ENCODE measurements around the gene EEF1AKMT3. TPM values are rescaled to one million over a fixed set of nuclear protein-coding genes. Genes with fewer than 3 reads are reported as not detected.

EEF1AKMT3 gene
- total RNA-seq, 2 donors from 2014 or later, result 1.9 to 3.6 TPM

DNA sequence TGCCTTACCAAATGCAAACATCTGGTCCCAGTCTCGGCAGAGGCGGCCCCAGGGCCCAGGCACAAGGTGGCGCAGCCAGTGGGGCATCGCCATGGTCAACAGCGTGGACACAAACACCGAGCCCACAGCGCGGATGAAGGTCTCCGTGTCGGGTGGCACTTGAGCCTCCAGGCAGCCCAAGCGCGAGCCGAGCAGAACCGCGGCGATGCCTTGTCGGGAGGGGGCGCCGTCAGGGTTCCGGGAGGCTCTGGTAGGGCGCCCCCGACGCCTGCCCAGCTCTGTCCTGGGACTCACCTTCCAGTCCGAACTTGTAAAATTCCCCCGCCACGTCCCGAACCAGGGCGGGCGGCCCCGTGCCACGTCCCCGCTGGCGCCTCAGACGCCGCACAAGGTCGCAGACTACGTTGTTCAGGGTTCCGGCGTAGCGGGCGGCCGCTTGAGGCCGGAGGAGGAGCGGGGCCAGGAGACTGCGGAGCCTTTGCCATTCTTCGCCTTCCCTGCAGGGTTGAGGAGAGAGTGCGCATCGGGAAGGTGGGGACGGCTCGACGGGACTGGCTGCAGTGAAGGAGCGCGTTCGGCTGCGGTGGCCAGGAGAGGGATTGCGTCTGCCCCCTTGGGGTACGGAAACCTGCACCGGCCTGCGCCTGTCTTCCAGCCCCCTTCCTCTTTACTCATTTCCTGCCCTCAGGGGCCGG, 7.3 kb upstream of the EEF1AKMT3 start:
- DNase-seq (ENCODE audit: low spot score), result no peak
- TF ChIP-seq, protein P1, sequence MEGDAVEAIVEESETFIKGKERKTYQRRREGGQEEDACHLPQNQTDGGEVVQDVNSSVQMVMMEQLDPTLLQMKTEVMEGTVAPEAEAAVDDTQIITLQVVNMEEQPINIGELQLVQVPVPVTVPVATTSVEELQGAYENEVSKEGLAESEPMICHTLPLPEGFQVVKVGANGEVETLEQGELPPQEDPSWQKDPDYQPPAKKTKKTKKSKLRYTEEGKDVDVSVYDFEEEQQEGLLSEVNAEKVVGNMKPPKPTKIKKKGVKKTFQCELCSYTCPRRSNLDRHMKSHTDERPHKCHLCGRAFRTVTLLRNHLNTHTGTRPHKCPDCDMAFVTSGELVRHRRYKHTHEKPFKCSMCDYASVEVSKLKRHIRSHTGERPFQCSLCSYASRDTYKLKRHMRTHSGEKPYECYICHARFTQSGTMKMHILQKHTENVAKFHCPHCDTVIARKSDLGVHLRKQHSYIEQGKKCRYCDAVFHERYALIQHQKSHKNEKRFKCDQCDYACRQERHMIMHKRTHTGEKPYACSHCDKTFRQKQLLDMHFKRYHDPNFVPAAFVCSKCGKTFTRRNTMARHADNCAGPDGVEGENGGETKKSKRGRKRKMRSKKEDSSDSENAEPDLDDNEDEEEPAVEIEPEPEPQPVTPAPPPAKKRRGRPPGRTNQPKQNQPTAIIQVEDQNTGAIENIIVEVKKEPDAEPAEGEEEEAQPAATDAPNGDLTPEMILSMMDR (IDR thresholded peaks at IDR 0.05), result peak in 1 of 2 donors; percentile 48
- H3K4me3 ChIP-seq, result peak overlapping the region; percentile 26 to 48
- H3K9me3 ChIP-seq, result no peaks in the 10 kb centered on the region
- H3K27me3 ChIP-seq, result peaks cover 0 to 16% of the 10 kb centered on the region in 2 donors
- H3K36me3 ChIP-seq, result peaks cover 12% of the 10 kb centered on the region
- H3K4me1 ChIP-seq, result peaks cover 0 to 30% of the 10 kb centered on the region in 2 donors
- no peak overlapping the region for H3K27ac ChIP-seq

DNA sequence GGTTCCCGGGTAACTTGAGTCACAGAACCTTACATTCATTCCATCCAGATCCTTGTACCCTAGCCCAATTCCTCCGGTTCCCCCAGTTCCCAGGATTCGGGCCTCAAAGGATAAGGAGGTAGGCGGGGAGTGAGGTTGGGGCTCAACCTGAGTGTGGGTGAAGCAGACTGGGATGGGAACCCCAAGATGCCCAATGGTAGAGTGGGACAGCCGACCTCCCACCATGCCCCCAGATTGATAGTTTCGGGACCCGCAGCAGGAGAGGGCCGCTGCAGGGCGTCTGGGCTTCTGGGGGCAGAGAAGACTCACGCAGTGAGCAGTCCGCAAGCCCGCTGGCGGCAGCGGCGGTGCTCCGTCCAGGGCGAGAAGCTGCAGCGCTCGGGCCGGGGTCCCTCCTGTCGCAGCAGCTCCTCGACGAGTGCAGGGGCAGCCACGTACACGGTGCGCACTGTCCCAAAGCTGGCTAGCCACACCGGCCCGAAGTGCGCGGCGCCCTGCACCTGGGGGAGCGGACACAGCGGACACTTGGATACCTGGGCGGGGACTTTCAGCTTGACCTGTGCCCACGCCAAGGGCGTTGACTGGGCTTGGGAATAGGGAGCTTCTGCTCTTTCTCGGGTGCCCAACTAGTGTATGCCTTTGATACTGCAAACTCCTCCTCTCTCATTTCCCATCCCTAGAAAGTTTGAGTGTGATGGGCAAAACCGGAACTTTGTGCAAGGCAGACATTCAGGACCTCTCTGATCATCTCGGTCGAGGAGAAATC, 6.5 kb upstream of the EEF1AKMT3 start:
- peak overlapping the region; percentile 26 to 48 for H3K4me3 ChIP-seq
- H3K9me3 ChIP-seq, result no peaks in the 10 kb centered on the region
- H3K27me3 ChIP-seq, result peaks cover 0 to 16% of the 10 kb centered on the region in 2 donors
- H3K4me1 ChIP-seq, result peaks cover 0 to 32% of the 10 kb centered on the region in 2 donors
- TF ChIP-seq, protein P1 (IDR thresholded peaks at IDR 0.05), result no peak
- H3K36me3 ChIP-seq, result peaks cover 16% of the 10 kb centered on the region
- no peak overlapping the region for H3K27ac ChIP-seq
- DNase-seq (ENCODE audit: low spot score), result no peak

DNA sequence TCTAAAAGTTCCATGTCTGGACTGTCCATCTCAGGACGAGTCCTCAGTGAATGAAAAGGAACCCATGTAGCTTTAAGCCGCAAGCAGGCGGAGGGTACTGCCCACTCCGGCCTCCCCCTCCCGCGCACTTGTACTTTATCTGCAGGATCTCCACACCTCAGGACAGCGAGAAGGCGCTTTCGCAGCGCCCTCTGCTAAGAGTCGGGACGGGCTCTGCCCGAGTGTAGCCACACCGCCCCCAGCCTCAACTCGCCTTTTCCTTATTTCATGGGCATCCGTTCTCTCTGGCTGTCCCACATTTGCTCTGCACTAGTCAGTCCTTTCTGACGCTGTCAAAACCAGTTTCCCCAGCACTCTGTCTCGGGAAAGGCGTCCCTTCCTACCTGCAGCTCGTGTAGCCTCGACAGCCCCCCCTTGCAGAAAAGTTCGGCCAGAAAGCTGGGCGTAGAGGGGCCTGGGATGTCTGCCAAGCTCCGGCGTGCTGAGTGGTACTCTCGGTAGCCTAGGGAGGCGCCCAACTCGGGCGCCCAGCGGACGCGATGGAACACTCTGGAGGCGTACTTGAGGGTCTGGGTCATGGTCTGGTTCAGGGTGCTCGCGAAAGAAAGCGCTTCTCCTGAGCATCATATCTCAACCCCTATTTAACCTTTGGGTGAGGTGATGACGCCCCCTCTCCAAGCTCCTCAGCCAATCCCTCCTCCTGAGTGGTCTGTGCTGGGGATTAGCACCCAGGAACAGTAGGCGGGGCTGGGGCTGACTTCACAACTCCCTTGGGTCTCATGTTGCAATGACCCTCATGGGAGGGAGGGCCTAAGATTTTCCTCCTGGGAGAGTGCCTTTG, 5.7 kb upstream of the EEF1AKMT3 start, which contains the start of gene CYP27B1:
Gene CYP27B1 (minus strand): TSS at position 615 of the 841 bp plus-strand sequence. CDS start 37 bp downstream, at position 578.
- peaks cover 16% of the 10 kb centered on the region for H3K36me3 ChIP-seq
- H3K9me3 ChIP-seq, result no peaks in the 10 kb centered on the region
- no peak for DNase-seq (ENCODE audit: low spot score)
- H3K4me1 ChIP-seq, result peaks cover 0 to 40% of the 10 kb centered on the region in 2 donors
- peaks cover 0 to 16% of the 10 kb centered on the region in 2 donors for H3K27me3 ChIP-seq
- H3K27ac ChIP-seq, result no peak within 1 kb of the TSS
- H3K4me3 ChIP-seq, result peak within 1 kb of the TSS; percentile 10 to 48
- TF ChIP-seq, protein P1 (IDR thresholded peaks at IDR 0.05), result no peak

DNA sequence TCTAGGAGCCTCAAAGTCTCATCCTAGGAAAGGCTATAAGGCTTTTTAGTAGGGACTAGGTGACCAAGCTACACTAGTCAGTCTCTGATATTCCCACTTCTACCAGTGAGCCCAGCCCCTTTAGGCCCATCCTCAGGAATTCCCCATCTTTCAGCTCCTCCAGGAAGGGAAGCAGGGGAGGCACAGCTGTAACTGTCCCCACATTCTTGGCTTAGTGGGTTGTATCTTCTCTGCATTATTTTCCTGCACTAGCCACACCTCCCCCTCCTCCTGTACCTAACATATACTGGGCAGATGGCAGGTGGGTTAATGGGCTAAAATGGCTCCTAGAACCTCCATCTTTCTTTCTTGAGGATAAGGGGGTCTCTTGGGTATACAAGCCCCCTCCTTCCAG, 5.1 kb upstream of the EEF1AKMT3 start:
- Histone ChIP-seq H3K36me3 (peaks cover 16% of the 10 kb centered on the region), H3K27ac (no peak overlapping the region), H3K9me3 (no peaks in the 10 kb centered on the region), H3K27me3 (peaks cover 0 to 16% of the 10 kb centered on the region in 2 donors), H3K4me1 (peaks cover 0 to 42% of the 10 kb centered on the region in 2 donors), H3K4me3 (no peak overlapping the region)
- no peak for DNase-seq (ENCODE audit: low spot score)
- TF ChIP-seq, protein P1 (IDR thresholded peaks at IDR 0.05), result no peak

DNA sequence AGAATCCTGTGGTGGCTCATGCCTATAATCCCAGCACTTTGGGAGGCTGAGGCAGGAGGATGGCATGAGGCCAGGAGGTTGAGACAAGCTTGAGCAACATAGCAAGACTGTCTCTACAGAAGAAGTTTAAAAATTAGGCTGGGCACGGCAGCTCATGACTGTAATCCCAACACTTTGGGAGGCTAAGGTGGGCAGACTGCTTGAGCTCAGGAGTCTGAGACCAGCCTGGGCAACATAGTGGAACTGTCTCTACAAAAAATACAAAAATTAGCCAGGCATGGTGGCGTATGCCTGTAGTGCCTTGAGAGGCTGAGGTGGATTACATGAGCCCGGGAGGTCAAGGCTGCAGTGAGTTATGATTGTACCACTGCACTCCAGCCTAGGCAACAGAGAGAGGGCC, 4.5 kb upstream of the EEF1AKMT3 start:
- Histone ChIP-seq H3K27me3 (peaks cover 0 to 16% of the 10 kb centered on the region in 2 donors), H3K27ac (no peak overlapping the region), H3K9me3 (no peaks in the 10 kb centered on the region), H3K4me1 (peaks cover 0 to 46% of the 10 kb centered on the region in 2 donors), H3K36me3 (peaks cover 16% of the 10 kb centered on the region), H3K4me3 (no peak overlapping the region)
- TF ChIP-seq, protein P1 (IDR thresholded peaks at IDR 0.05), result no peak
- DNase-seq (ENCODE audit: low spot score), result no peak

Measured in right atrium auricular region (tissue), 2 donors.